Cerebellar cortex (tissue), 1 donor: Measurements from ENCODE around the gene RUNDC3A.
"Not testable (repeated sequence)": the region's sequence is repeated elsewhere in the genome, so short reads cannot be mapped to it uniquely, and the experiment has no call there.

Experiments used
- DNase-seq: peaks from one replicate; pipeline ENCODE4 v3.0.0-alpha.2; 2015; ENCODE audit warnings: low spot score

Gene RUNDC3A

GRCh38 chr17:44359006-44359405 lies 50.6 kb downstream of the RUNDC3A start:
- DNase-seq: no peak

GRCh38 chr17:44359458-44360143 lies 51.2 kb downstream of the RUNDC3A start:
- no peak for DNase-seq

GRCh38 chr17:44360144-44360533 lies 51.7 kb downstream of the RUNDC3A start:
- DNase-seq: no peak

GRCh38 chr17:44360826-44361225 lies 52.4 kb downstream of the RUNDC3A start:
- peak; percentile 74 for DNase-seq

- DNase-seq: no peak
These were observed 53.2 kb downstream of the RUNDC3A start for GRCh38 chr17:44361292-44362260.

- no peak for DNase-seq
These were observed 54.1 kb downstream of the RUNDC3A start for GRCh38 chr17:44362459-44362948.

GRCh38 chr17:44362949-44363612 lies 54.7 kb downstream of the RUNDC3A start:
- DNase-seq: no peak

- no peak for DNase-seq
These were observed 55.3 kb downstream of the RUNDC3A start, which contains the start of gene FAM171A2 for GRCh38 chr17:44363613-44364159. FAM171A2 (minus strand) TSS chr17:44363853; CDS start chr17:44363714, 139 bp downstream.

GRCh38 chr17:44365051-44365450 lies 56.6 kb downstream of the RUNDC3A start:
- DNase-seq: not testable (repeated sequence)

- DNase-seq: peak; percentile 91
These were observed 59.0 kb downstream of the RUNDC3A start for GRCh38 chr17:44367231-44367979.
